Measurements from ENCODE around the gene GSTM1.
A peak's percentile ranks its signal among the peaks of the same experiment; 100 is the strongest.

DNA sequence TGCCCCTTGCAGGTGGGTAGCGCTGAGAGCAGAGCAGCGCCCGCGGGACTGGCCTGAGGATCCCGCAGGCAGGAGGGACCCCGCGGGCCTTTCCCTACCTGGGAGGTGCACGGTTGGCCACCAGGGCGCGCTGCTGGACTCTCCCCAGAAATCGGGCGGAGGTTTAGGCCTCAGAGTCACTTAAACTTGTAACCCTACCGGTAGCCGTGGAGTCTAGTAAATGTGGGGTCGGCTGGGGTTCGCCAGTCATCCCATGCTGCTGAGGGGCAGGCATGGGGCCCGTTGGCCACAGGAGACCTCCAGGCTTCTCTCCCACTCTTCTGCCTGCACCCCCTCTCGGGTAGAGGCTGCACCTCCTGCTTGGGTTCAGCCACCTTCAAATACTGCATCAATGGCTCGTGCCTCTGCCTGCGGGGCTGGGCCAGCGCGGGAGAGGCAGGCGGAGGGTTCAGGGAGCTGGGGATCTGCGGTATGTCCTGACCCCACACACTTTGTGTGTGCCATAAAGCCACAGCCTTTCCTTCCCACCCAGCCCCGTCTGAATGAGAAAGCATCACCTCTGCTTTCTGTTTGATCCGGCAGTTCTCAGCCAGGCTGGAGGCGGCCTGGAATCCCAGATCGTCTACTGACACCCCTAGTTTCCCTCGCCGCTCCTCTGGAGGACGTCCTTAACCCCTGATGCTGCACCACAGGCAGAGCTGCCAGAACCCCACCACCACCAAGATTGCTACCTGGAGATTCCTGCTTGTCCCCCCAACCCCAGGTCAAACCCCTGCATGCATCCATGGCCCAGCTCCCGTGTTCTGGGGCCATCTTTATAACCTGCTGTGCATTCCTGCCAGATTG lies 44.0 kb upstream of the GSTM1 start:
- TF ChIP-seq, protein P1, sequence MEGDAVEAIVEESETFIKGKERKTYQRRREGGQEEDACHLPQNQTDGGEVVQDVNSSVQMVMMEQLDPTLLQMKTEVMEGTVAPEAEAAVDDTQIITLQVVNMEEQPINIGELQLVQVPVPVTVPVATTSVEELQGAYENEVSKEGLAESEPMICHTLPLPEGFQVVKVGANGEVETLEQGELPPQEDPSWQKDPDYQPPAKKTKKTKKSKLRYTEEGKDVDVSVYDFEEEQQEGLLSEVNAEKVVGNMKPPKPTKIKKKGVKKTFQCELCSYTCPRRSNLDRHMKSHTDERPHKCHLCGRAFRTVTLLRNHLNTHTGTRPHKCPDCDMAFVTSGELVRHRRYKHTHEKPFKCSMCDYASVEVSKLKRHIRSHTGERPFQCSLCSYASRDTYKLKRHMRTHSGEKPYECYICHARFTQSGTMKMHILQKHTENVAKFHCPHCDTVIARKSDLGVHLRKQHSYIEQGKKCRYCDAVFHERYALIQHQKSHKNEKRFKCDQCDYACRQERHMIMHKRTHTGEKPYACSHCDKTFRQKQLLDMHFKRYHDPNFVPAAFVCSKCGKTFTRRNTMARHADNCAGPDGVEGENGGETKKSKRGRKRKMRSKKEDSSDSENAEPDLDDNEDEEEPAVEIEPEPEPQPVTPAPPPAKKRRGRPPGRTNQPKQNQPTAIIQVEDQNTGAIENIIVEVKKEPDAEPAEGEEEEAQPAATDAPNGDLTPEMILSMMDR (IDR thresholded peaks at IDR 0.05): peak; percentile 92
- TF ChIP-seq EZH2 (IDR thresholded peaks at IDR 0.05; ENCODE audit: borderline replicate concordance, insufficient read depth, low read depth, low read length, poor library complexity, severe bottlenecking): no peak
